Measurements from ENCODE around the gene TDP2. TPM values are rescaled to one million over a fixed set of nuclear protein-coding genes. Genes with fewer than 3 reads are reported as not detected.

Gene TDP2
- total RNA-seq: 21.3 and 25.1 TPM in 2 replicates

GRCh38 chr6:24666641-24667377 lies at the start of gene TDP2, which contains the start of gene ACOT13:
Gene TDP2 (minus strand): TSS chr6:24666899. CDS start chr6:24666862, 37 bp downstream.
Gene ACOT13 (plus strand): TSS chr6:24667077. CDS start chr6:24667264, 187 bp downstream.

Other genes with a start within 250 kb of the TDP2 start
- gene GPLD1, start 177.3 kb downstream of the TDP2 start, total RNA-seq: 0.75 and 0.92 TPM in 2 replicates
- gene ALDH5A1, start 171.9 kb downstream of the TDP2 start, total RNA-seq: 1.8 and 2.9 TPM in 2 replicates
- gene KIAA0319, start 20.7 kb downstream of the TDP2 start, total RNA-seq: under 0.01 and 0.06 TPM in 2 replicates
- gene ACOT13, start 178 bp upstream of the TDP2 start, total RNA-seq: 9.9 and 11.6 TPM in 2 replicates
- 83.3 and 83.8 TPM in 2 replicates for gene C6orf62, start 52.3 kb upstream of the TDP2 start, total RNA-seq
- 16.1 and 29.3 TPM in 2 replicates for gene GMNN, start 108.0 kb upstream of the TDP2 start, total RNA-seq
- gene ARMH2, start 132.0 kb upstream of the TDP2 start, total RNA-seq: not detected in 2 replicates